Right lobe of liver (tissue), 4 donors: Measurements from ENCODE around the gene PDCL3.

Experiments used
- POLR2A ChIP-seq: fragments of 450-650 bp; IDR thresholded peaks from one replicate; pipeline ENCODE4 v1.6.1; 2017; ENCODE audit warnings: antibody characterized with exemption, mild to moderate bottlenecking
- TF ChIP-seq, protein P1 (sequence below), 4 donors: fragments of 200-600 bp in 3 of 4; fragments of 450-650 bp in 1 of 4; IDR thresholded peaks; one replicate each; pipeline versions ENCODE4 v1.5.1 to v1.8.0; 2016 to 2022; ENCODE audit warnings: antibody characterized with exemption in 4 of 4, mild to moderate bottlenecking in 2 of 4
- donor health status: DM: no; HTN: no; CAD: no.
- donor health status: DM: no; HTN: no; CAD: no.
- donor health status: DM: no; HTN: yes; CAD: no.

DNA sequence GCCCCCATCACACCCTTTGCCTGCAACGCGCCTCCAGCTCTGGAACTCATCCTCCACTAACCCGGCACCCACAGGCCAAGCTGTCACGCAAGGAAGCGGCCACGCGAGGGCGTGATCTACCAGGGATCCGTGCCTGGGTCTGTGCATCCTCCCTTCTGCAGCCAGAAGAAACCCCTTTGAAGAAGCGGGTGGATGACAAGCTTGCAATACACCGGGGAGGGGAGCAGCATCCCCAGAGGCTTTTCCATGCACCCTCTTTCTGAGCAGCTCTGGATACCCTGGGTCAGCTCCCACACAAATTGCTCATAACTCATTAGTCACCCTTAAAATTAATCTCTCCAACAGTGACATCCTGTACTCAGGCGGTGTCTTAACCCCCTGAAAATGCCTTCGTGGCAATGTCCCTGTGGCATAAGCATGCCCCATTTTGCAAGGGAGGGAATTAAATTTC is 47.6 kb downstream of the PDCL3 start:
- TF ChIP-seq, protein P1, sequence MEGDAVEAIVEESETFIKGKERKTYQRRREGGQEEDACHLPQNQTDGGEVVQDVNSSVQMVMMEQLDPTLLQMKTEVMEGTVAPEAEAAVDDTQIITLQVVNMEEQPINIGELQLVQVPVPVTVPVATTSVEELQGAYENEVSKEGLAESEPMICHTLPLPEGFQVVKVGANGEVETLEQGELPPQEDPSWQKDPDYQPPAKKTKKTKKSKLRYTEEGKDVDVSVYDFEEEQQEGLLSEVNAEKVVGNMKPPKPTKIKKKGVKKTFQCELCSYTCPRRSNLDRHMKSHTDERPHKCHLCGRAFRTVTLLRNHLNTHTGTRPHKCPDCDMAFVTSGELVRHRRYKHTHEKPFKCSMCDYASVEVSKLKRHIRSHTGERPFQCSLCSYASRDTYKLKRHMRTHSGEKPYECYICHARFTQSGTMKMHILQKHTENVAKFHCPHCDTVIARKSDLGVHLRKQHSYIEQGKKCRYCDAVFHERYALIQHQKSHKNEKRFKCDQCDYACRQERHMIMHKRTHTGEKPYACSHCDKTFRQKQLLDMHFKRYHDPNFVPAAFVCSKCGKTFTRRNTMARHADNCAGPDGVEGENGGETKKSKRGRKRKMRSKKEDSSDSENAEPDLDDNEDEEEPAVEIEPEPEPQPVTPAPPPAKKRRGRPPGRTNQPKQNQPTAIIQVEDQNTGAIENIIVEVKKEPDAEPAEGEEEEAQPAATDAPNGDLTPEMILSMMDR (IDR thresholded peaks at IDR 0.05), result peak; percentile 48 to 57 (median 56)
- no peak for TF ChIP-seq POLR2A
